Measurements from ENCODE around the gene KCNK6.
"Not testable (repeated sequence)": the region's sequence is repeated elsewhere in the genome, so short reads cannot be mapped to it uniquely, and the experiment has no call there.

KCNK6 gene

GRCh38 chr19:38362076-38362945 is 42.7 kb downstream of the KCNK6 start:
- DNase-seq (ENCODE audit: low spot score), result no peak

- not testable (repeated sequence) for DNase-seq (ENCODE audit: low spot score)
These were observed 43.5 kb downstream of the KCNK6 start for GRCh38 chr19:38362946-38363688.

- no peak for DNase-seq (ENCODE audit: low spot score)
These were observed 47.4 kb downstream of the KCNK6 start for GRCh38 chr19:38367041-38367440.

- no peak for DNase-seq (ENCODE audit: low spot score)
These were observed 49.9 kb downstream of the KCNK6 start for GRCh38 chr19:38369584-38369983.

- DNase-seq (ENCODE audit: low spot score), result peak; percentile 42
These were observed 50.7 kb downstream of the KCNK6 start for GRCh38 chr19:38370299-38370698.

GRCh38 chr19:38371081-38371480 is 51.4 kb downstream of the KCNK6 start:
- DNase-seq (ENCODE audit: low spot score), result no peak

- no peak for DNase-seq (ENCODE audit: low spot score)
These were observed 54.3 kb downstream of the KCNK6 start for GRCh38 chr19:38373907-38374331.

GRCh38 chr19:38374332-38375097 is 54.9 kb downstream of the KCNK6 start, which contains the start of gene PSMD8:
PSMD8 (plus strand) TSS chr19:38374571; CDS start chr19:38374602, 31 bp downstream.
- DNase-seq (ENCODE audit: low spot score), result peak; percentile 100

- no peak for DNase-seq (ENCODE audit: low spot score)
These were observed 55.5 kb downstream of the KCNK6 start for GRCh38 chr19:38375098-38375493.

- no peak for DNase-seq (ENCODE audit: low spot score)
These were observed 56.1 kb downstream of the KCNK6 start for GRCh38 chr19:38375748-38376147.

GRCh38 chr19:38376576-38376975 is 56.9 kb downstream of the KCNK6 start:
- no peak for DNase-seq (ENCODE audit: low spot score)

GRCh38 chr19:38377052-38377451 is 57.4 kb downstream of the KCNK6 start:
- DNase-seq (ENCODE audit: low spot score), result no peak

- DNase-seq (ENCODE audit: low spot score), result no peak
These were observed 59.2 kb downstream of the KCNK6 start for GRCh38 chr19:38378866-38379265.

- DNase-seq (ENCODE audit: low spot score), result no peak
These were observed 61.5 kb downstream of the KCNK6 start for GRCh38 chr19:38381138-38381537.

All from Ammon's horn (tissue), 1 donor.